Measurements from ENCODE around the gene DRICH1.
A peak's percentile ranks its signal among the peaks of the same experiment; 100 is the strongest.
"Not testable (repeated sequence)": the region's sequence is repeated elsewhere in the genome, so short reads cannot be mapped to it uniquely, and the experiment has no call there.

The DRICH1 gene

DNA sequence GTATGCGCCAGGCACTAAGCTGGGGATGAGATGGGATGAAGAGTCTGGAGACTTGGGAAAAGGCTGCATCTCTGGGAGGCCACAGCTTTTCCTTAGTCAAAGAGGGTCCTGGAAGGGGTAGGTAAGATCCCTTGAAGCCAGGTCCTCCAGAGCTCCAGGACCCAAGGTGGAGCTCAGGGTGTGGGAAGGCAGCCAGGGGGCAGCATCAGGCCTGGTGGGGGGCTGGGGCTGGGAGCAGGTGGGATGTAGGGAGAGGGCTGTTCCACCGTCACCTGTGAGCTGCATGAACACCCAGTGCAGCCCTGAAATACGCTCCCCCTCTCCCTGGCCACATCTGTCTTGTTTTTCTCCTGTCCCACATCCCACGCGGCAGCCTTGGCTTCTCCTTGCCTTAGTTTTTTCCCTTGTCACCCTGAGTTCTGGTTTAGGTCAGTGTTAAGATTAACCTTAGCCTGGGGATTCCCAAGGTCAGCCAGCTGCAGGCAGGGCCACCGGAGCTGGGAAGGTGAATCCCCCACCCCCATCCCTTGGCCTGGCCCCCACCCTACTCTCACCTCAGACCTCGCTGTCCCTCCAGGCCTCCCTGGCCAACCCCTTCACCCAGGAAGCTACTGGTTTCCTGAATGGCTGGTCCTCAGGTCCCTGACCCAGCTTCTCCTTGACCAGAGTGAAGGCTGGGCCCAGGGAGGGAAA lies 34.4 kb downstream of the DRICH1 start:
- DNase-seq, result not testable (repeated sequence)

DNA sequence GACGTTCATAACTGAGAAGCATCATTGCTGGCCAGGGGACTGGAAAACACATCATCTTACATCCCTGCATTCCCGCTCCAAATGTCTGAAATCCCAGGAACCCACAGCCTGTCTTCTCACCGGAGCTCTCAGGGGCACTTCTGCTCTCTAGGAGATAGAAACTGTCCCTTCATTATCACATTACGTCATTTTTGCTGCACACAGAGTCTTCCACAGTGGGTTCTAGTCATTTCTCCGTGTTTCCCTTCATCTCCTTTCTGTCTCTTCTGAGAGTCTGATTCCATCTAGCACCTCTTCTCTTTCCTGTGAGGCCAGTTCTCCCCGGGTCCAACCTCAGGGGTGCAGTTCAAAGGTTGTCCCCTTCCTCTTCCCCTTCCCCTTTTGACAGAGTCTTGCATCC lies 36.2 kb downstream of the DRICH1 start:
- not testable (repeated sequence) for DNase-seq

DNA sequence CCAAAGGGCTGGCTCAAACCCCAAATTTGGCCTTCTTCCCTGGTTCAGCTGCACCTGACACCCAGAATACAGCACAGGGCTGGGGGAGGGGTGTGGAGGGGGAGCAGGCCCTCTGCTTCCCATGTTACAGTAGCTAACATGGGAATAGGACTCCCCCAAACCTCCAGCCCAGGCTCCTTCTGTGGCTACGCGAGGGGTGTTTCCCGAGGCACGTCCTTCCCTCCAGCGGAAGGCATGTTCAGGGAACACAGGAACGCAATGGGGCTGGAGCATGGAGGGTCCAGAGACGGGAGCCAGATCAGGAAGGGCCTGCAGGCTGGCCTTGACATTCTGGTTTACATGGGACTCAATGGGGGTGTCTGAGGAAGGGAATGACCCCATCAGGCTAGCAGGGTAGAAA lies 40.3 kb downstream of the DRICH1 start:
- DNase-seq, result no peak

DNA sequence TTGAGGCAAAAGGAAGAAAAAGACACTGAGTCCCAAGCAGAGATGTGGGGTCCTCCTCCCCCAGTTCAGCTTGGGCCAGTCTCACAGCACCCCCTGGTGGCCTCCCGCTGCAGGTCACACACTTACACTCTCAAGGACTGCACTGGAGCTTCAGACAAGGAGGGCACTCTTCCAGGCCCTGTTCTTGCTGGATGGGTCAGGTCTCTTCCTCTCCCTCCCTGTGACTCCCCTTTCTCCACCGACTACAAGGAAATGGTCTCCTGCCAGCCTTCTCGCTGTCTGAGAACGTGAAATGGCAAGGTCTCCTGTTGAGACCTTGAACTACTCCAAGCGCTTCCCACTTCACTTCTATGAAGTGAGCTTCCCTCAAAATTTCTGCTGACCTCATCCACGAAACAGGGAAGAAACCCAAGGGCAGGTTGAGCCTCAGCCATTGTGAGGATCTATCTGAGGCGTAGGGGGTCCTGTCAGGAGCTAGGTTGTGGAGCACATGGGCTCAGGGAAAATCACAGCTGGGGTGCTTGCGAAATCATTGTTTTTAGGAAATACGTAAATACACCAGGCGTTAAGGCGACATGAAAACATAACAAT lies 40.8 kb downstream of the DRICH1 start:
- peak in 1 of 2 experiments; percentile 6 for DNase-seq

DNA sequence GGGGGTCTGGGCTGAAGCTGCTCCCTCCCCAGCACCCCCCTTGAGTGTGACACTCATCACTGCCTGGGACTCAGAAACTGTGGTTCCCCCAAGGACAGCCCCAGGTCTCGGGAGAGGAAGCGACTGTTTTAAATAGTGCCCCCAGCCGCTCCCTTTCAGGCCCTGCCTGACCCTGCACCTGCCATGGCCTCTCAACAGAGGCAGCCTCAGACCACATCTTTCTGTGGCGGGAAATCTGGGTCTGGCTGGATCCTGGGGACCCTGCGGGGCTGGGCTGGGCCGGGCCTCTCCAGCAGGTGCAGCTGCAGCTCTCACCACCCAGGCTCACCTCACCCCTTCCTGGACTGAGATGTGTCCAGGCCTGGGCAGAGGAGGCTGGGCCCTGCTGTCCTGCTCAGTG lies 48.3 kb downstream of the DRICH1 start:
- no peak for DNase-seq

DNA sequence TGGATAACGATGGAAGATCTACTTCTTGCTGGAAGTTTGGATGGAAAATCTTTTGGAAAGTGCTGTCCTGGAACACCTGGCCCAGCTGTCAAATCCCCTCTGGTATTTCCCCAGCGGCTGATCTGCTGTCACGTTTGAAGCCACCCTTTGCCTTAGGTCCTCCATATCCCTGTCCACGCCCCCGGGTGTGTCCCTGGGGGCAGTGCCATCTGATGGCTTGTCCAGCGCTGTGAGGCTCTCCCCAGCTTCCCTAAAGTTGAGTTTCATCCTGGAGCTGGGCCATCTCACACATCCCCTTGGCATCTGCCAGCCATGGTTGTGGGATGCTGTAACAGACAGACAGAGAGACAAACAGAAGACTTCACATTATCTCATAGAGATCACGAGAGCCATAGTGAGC lies 49.0 kb downstream of the DRICH1 start:
- no peak for DNase-seq

DNA sequence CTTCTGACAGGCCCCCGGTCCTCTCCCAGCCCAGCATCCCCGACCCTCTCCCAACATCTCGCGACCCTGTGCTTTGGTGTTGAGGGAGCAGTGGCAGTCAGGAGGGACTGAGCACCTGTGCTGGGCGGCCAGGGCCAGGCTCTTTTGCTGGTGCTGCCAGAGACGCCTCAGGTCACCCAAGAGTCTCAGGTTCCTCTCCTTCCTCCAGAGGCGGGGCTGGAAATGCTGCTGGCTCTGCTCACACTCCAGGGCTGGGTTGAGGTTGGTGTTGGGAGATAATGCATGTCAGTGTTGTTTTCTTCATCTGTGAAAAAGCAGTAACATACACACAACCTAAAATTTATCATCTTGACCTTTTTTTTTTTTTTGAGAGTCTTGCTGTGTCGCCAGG lies 50.9 kb downstream of the DRICH1 start:
- no peak for DNase-seq

DNA sequence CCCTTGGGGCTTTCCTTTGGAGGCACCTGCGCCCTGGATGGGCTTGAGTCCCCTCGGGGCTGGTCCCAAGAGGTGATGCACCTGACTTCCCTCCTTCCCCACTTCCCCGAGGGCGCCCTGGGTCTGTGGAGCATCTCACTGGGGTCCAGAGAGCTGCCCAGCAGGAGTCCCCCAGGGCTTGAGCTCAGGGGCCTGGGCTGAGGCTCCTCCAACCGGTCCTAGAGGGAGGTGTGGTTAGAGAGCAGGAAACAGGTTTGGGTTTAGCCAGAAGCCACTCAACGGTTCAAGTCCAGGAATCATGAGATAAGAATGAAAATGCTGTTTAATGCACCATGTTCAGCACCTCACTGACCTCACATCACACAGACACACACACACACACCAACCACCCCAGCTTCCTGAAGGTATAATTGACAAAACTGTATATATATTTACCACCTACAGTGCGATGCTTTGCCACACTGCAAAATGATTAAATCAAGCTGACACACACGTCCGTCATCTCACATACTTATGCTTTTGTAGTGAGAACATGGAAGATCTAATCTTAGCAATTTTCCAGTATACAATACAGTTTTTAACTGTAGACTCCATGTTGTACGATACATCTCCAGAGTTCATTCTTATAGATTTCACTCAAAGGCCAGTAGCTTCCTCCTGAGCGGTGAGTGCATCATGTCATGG lies 51.4 kb downstream of the DRICH1 start:
- no peak for DNase-seq

DNA sequence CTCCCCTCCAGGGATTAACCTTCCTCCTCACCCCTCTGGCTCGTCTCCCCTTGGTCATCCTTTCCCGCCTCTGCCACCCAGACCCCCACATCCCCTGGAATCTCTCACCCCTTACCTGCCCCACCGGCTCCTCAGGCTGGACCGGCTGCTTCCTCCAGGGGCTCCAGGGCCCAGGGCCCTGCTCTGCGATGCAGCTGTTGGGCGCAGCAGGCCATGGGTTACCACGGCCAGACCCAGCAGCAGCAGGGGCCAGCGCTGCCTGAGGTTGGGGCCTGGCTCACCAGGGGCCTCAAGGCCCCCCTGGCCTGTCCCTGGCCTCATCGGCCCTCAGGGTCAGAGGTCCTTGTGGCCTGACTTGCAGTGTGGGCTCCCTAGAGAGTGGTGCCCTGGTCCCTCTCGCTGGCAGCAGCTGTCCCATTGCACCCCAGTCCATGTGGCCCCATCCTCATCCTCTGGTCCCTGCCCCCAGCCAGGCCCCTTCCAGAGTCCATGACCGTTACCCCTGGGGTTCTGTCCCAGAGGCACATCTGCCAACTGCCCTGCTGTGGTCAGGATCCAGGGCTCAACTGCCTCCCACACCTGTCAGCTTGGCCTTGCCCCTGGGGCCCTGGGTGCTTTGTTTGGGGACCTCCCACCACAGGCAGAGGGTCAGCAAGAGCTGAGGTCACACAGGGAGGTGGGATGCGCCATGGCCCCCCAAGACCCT lies 52.1 kb downstream of the DRICH1 start, which contains the start of gene IGLL1:
Gene IGLL1, minus strand, starts transcription at position 421 of the 706 bp plus-strand sequence. Its CDS starts 100 bp downstream, at position 321.
- no peak for DNase-seq

DNA sequence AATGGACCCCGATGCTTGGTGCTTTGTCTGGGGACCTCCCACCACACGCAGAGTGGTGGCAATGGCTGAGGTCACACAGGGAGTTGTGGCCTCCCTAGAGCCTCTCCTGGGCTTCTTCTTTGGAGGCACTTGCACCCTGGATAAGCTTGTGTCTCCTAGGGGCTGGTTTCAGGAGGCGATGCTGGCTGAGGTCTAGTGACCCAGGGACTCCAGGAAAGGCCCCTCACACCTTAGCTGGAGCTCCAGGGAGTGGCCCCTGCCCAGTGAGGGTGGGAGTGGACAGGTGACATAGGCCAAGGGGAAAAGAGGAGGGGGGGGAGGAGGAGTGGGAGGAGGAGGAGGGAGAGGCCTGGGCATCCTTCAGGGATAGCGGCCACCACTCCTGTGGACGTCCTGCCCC lies 52.8 kb downstream of the DRICH1 start:
- no peak for DNase-seq

DNA sequence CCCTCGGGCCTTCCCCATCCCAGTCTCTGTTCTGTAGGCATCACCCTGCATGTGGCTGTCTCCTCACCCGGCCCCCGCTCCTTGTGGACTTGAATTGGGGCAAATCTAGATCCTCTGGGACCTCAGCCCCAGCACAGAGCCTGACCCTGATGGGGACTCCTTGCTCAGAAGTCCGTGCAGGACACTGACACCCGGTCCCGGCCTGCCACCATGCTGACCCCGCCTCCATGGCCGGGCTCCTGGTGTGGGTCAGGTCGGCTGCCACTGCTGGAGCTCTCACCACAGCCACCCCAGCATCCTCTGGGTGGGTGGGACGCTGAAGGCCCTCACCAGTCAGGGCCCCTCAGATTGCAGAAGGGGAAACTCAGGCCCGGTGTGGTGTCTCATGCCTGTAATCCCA lies 53.8 kb downstream of the DRICH1 start:
- no peak for DNase-seq

DNA sequence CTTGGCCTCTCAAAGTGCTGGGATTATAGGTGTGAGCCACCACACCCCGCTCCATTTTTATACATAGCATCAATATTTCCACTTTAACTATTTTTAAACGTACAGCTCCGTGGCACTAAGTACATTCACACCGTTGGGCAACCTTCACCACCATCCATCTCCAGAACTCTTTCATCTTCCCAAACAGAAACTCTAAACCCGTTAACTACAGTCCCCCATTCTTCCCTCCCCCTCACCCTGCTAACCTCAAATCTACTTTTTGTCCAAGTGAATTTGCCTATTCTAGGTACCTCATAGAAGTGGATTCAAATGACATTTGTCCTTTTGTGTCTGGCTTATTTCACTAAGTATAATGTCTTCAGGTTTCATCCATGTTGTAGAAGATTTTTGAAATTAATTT lies 55.4 kb downstream of the DRICH1 start:
- DNase-seq, result no peak

DNA sequence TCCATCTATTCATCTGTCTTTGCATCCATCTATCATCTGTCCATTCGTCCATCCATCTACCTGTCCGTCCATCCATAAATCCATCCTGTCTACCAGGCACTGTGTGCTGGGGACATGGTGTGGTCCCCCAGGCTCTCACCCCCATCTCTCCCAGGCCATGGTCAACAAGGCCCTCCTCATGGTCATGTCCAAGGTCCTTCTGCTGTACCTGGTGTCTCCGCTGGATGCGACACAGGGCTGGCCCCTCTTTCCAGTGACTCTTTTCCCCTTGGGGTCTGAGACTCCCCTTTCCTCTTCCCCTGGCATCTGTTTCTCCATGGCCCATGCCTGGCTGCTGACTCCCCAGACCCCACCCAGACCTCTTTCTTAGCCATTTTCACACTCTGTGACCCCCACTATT lies 56.5 kb downstream of the DRICH1 start:
- no peak for DNase-seq

DNA sequence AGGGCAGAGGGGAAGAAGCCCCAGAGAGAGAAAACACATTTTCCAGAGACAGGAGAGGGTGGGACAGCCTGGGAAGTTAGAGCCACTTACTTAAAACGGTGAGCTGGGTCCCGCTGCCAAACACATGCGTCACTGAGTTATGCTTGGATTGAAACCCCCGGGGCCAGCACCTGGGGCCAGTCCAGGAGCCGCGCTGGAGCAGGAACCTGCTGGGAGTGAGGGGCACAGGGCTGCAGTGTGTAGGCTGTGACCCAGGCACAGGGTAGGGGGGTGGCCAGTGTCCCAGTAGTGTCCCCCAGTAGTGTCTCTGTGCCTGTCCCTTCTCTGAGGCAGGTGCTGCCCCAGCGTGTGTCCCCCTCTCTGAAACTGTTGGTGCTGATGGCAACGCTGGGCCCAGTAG lies 57.2 kb downstream of the DRICH1 start:
- DNase-seq, result no peak

DNA sequence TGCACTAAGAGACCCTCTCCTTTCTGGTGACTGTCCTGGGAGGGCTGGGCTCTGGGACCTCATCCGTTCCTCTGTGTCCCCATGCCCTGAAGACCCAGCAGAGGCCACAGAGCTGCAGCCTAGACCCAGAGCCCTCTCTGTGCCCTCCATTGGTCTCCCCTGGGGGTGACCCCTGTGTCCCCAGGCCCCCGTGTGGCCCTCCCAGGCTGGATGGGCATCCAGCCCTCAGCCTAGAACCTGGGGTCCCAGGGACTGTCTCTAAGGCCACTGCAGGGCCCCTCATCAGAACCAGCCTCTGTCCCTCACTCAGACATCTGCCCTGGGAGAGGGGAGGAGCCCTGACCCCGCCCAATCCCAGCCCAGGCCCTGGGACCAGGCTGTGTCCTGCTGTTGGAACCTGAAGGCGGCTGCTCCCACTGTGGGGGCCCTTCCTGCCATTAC lies 57.7 kb downstream of the DRICH1 start:
- no peak for DNase-seq

DNA sequence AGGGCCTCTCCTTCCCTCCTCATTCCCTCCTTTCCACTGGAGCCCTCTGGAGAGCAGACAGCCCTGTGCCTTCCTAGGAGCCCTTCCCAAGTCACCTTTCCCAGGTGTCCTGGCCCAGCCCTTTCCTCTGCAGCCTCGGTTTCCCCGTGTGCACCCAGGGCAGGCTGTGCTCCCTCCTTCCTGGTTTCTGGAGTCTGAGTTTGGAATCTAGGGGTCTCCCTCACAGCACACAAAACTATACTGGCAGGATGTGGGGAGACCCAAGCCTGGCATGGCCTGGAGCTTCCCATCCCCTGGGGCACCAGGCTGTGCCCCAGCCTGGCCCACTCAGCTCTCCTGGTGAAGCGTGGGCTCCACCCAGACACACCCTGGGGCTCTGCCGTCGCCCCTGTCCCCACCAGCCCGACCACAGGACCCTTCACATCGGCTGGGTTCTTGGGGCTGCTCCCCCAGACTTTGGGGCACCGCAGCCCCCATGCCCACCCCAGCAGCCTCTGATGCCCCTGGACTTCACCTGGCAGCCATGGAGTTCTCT lies 58.4 kb downstream of the DRICH1 start:
- not testable (repeated sequence) for DNase-seq

DNA sequence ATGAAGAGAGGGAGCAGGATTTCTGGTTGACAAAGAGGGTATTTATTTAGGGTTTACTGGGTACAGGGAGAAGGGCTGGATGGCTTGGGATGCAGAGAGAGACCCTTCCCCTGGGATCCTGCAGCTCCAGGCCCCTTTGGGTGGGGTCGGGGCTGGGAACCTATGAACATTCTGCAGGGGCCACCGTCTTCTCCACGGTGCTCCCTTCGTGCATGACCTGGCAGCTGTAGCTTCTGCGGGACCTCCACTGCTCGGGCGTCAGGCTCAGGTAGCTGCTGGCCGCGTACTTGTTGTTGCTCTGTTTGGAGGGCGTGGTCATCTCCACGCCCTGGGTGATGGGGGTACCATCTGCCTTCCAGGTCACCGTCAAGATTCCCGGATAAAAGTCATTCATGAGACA lies 59.0 kb downstream of the DRICH1 start:
- not testable (repeated sequence) for DNase-seq

DNA sequence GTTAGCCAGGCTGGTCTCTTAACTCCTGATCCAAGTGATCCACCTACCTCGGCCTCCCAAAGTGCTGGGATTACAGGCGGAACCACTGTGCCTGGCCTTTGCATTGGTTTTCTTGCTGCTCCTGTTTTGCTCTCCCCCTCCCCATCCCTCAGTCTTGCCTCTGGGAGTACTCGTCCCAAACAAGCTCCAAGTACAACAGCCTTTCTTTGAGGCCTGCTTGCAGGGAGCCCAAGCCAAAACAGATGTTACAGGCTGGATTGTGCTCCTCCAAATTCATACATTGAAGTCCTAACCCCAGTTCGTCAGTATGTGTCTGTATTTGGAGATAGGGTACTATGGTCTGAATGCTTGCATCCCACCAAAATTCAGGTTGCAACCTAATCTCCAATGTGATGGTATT lies 60.6 kb downstream of the DRICH1 start:
- no peak for DNase-seq

DNA sequence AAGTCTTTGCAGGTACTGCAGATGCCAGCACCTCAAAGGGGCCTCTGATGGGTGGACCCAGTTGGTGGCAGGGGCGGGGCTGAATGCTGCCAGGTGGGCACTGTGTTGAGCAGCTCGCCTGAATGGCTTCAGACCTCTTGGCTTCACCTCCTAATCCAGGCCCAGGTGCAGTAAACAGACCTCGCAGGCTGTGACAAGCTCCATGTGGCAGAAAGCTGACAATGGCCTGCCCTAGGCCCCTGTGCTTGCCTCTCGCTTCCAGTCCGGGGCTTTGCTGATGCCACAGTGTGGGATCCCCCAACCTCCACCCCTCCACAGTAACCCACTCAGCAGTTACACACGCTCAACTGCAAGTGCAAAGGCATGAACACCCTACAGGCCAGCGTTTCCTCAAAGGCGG lies 61.4 kb downstream of the DRICH1 start:
- DNase-seq, result no peak

DNA sequence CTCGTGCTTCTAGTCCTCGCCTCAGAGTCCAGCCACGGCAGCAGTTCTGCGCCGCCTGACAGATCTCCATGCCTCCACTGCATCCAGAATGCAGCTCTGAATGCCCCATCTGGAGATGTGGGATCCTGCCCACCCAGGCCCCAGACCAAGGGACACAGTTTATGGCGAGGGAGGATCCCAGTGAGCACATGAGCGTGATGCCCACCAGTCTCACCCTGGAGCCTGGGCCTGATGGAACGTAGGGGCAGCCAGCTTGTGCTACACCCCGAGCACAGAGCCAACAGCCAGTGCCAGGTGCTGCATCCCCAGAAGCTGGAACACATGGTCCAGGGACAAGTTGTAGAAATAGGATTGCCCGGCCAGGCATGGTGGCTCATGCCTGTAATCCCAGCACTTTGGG lies 62.4 kb downstream of the DRICH1 start:
- DNase-seq, result no peak

DNA sequence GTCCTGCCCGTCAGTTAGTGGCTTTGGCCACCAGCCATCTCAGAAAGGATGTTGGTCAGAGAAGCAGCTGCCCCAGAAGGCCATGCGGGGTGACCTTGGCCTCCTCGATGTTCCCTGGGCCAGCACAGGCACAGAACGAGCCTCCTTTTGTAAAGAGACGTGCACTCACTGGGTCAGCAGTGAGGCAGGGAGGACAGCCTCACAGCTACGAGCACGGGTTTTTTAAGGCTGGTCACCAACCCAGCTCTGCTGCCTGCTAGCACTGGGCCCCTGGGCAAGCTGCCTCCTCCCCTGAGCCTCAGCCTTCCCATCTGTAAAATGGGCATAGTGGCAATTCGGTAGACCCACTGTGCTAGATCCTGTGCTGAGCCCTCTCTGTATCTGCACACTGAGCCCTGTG lies 62.8 kb downstream of the DRICH1 start:
- no peak for DNase-seq

DNA sequence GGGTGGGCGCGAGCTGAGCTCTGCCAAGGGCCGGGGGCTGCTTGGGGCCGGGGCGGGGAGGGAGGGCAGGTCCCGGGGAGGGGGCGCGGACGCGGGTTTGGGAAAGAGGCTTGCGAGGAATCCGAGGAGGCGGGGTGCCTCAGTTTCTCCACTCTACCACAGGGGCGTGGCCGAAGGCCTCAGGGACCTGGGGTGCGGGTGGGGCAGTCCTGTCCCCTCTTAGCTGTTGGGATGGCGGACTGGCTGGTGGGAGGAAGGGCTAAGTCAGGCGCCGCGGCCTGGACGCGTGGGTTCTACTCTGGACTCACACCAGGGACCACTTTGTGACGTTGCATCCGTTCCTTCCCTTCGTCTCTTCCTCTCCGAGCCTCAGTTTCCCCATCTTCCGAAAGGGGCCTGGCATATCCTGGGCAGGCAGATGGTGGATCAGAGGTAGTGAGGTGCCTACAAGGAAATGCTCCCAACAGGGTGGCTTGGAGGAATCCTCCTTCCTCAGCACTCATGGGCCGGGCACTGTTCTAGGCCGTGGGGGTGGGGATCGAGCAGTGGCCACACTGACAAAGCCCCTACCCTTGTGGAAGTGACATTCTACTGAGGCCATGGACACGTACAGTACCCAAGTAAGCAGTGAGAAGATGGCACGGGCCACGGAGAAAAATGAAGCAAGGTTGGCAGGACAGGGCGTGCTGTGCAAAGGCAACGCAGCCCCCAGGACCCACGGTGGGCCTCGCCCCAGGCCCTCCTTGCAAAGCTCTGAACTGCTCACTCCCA lies 65.2 kb downstream of the DRICH1 start:
- no peak for DNase-seq

Data from SW 1271 (cell line).